ENCODE data around the gene ARFRP1. TPM values are rescaled to one million over a fixed set of nuclear protein-coding genes. Genes with fewer than 3 reads are reported as not detected.

ARFRP1 gene
- total and polyA plus RNA-seq, 2 experiments from 2014 or later, result 16.7 to 24.6 TPM

- Histone ChIP-seq H3K36me3 (ENCODE audit: insufficient read depth) (no peaks in the 10 kb centered on the region), H3K27me3 (ENCODE audit: insufficient read depth) (no peaks in the 10 kb centered on the region), H3K4me1 (ENCODE audit: insufficient read depth) (no peaks in the 10 kb centered on the region; the same call in 1 of the 2 replicates), H3K4me2 (no peak overlapping the region), H3K4me3 (no peak overlapping the region), H4K20me1 (replicated peaks; ENCODE audit: insufficient read depth) (peaks cover 9% of the 10 kb centered on the region), H3K27ac (ENCODE audit: low read depth) (no peak overlapping the region), H3K9me2 (ENCODE audit: insufficient read depth) (no peaks in the 10 kb centered on the region), H2AFZ (no peak overlapping the region), H3K79me2 (replicated peaks; ENCODE audit: insufficient read depth) (peaks cover 3% of the 10 kb centered on the region), H3F3A (replicated peaks; ENCODE audit: low read depth) (peaks cover 6% of the 10 kb centered on the region; the same call in 1 of the 2 replicates)
- ATAC-seq, result no peak
- H3K27ac Mint-ChIP-seq, result no peak overlapping the region
- H3K9me3 Mint-ChIP-seq, result no peaks in the 10 kb centered on the region
- DNase-seq (ENCODE audit: low spot score), result no peak
- H3K4me3 Mint-ChIP-seq, result no peak overlapping the region
- peaks cover 5% of the 10 kb centered on the region for H3K4me1 Mint-ChIP-seq
- peaks cover 13% of the 10 kb centered on the region for H3K27me3 Mint-ChIP-seq (ENCODE audit: insufficient read depth, low read depth, poor library complexity)
- TF ChIP-seq CREB1 (CRISPR knock-in tag; IDR thresholded peaks at IDR 0.05; ENCODE audit: low read depth) (no peak), EZH2 (IDR thresholded peaks at IDR 0.05; ENCODE audit: low read depth, unreplicated experiment) (no peak), ZNF114 (CRISPR knock-in tag; IDR thresholded peaks at IDR 0.05) (no peak), POLR2AphosphoS5 (IDR thresholded peaks at IDR 0.05; ENCODE audit: low read depth) (no peak), JUNB (IDR thresholded peaks at IDR 0.05; ENCODE audit: unreplicated experiment) (no peak), NANOG (IDR thresholded peaks at IDR 0.05; ENCODE audit: borderline replicate concordance) (no peak), ZNF331 (CRISPR knock-in tag; IDR thresholded peaks at IDR 0.05; ENCODE audit: low read depth) (no peak), ZNF462 (CRISPR knock-in tag; IDR thresholded peaks at IDR 0.05) (no peak), ETS1 (IDR thresholded peaks at IDR 0.05) (no peak), REST (IDR thresholded peaks at IDR 0.05; ENCODE audit: unreplicated experiment) (no peak), STAT1 (IDR thresholded peaks at IDR 0.05; ENCODE audit: unreplicated experiment) (no peak), EZH2phosphoT487 (IDR thresholded peaks at IDR 0.05; ENCODE audit: unreplicated experiment) (no peak), CTCF (conservative IDR thresholded peaks at IDR 0.05; ENCODE audit: low read depth in 2 of 2) (no peak)
- H3K36me3 Mint-ChIP-seq (ENCODE audit: low read depth), result peaks cover 10% of the 10 kb centered on the region
Observed at GRCh38 chr20:63701329-63702035, 6.3 kb downstream of the ARFRP1 start.
